Activated T-cell treated with anti-CD3 and anti-CD28 coated beads for 24 hours (primary cell): ENCODE results near the gene SLC22A12.

Source experiments
- DNase-seq: peaks from one replicate; pipeline ENCODE4 v3.0.0-alpha.2; 2020; ENCODE audit warnings: low read depth

Gene SLC22A12

GRCh38 chr11:64647019-64647779 is 56.2 kb downstream of the SLC22A12 start:
- no peak for DNase-seq

GRCh38 chr11:64648551-64648950 is 57.5 kb downstream of the SLC22A12 start:
- no peak for DNase-seq

- no peak for DNase-seq
Observed at GRCh38 chr11:64649291-64649697, 58.3 kb downstream of the SLC22A12 start.

GRCh38 chr11:64650923-64651523 is 60.0 kb downstream of the SLC22A12 start:
- DNase-seq = no peak
